HCT116 (cell line): ENCODE results near the gene SCAF4. TPM values are rescaled to one million over a fixed set of nuclear protein-coding genes. Genes with fewer than 3 reads are reported as not detected.

Experiments used
- ATAC-seq: fragments of 200-7000 bp; cut with Tn5 transposase; 2 replicates; pipeline ENCODE4 v1.9.1; 2020; ENCODE audit warnings: mild to moderate bottlenecking, moderate library complexity
- BruUV-seq: library from RNA; stranded (reverse); fragments of 400-500 nt; replicated peaks from 2 replicates; lab custom pipeline; 2021; lab: Mats Ljungman, UMichigan
- CTCF ChIA-PET: fragments of 300-600 bp; sonication (Branson Sonifier 250); formaldehyde crosslinking; loops from one replicate; lab custom pipeline; 2021; ENCODE audit warnings: antibody characterized with exemption; lab: Charles Lee
- POLR2A ChIA-PET: fragments of 300-600, 350-600 bp; sonication (Branson Sonifier 250); formaldehyde crosslinking; loops from one replicate; lab custom pipeline; 2021; ENCODE audit warnings: antibody characterized with exemption; lab: Charles Lee
- RAD21 ChIA-PET, 2 experiments: fragments of 300-600 bp; sonication (Branson Sonifier 250); formaldehyde crosslinking; loops; one replicate each; lab custom pipeline; 2023; ENCODE audit warnings: low total read pairs in 2 of 2; ENCODE audit not compliant: uncharacterized antibody in 2 of 2, unreplicated experiment in 2 of 2, low non-redundant PET in 1 of 2; lab: Charles Lee
- DNase-seq: peaks from one replicate; pipeline ENCODE4 v3.0.0-alpha.2; 2010; ENCODE audit warnings: low read depth, low spot score
- H2AFZ ChIP-seq: fragments of 200-600 bp; shearing (Covaris generic), sonication (generic); 2 replicates; pipeline ENCODE4 v1.6.1; 2017; ENCODE audit warnings: low read depth, mixed run types, mixed read lengths, antibody characterized with exemption, low read length; ENCODE audit not compliant: poor library complexity, severe bottlenecking
- H3K27ac ChIP-seq: 2 replicates; pipeline ENCODE4 v1.5.1; 2012; ENCODE audit warnings: low read depth, low read length
- H3K27me3 ChIP-seq: fragments of 200-600 bp; sonication (generic); 2 replicates; pipeline ENCODE4 v1.6.1; 2016; ENCODE audit warnings: mixed run types, low read length, mixed read lengths; ENCODE audit not compliant: insufficient read depth
- H3K36me3 ChIP-seq, 2 experiments: fragments of 200-500 bp in 1 of 2; fragments of 200-600 bp in 1 of 2; sonication (Bioruptor generic) in 1 of 2; sonication (generic) in 1 of 2; 2 replicates each; pipeline versions ENCODE4 v1.5.1 to v1.6.1; 2014 to 2016; ENCODE audit warnings: low read length in 2 of 2, inconsistent platforms in 1 of 2, mixed read lengths in 1 of 2, mixed run types in 1 of 2; ENCODE audit not compliant: insufficient read depth in 2 of 2, control insufficient read depth in 1 of 2
- H3K4me1 ChIP-seq, 2 experiments: fragments of 200-600 bp in 1 of 2; sonication (generic) in 1 of 2; 2 replicates each; pipeline versions ENCODE4 v1.5.1 to v1.6.1; 2012 to 2017; ENCODE audit warnings: low read length in 2 of 2, inconsistent platforms in 1 of 2, mild to moderate bottlenecking in 1 of 2, mixed read lengths in 1 of 2, mixed run types in 1 of 2, moderate library complexity in 1 of 2; ENCODE audit not compliant: insufficient read depth in 2 of 2, control insufficient read depth in 1 of 2
- H3K4me2 ChIP-seq: fragments of 200-600 bp; sonication (generic); 2 replicates; pipeline ENCODE4 v1.6.1; 2017; ENCODE audit warnings: mixed run types, low read length, mixed read lengths
- H3K4me3 ChIP-seq, 2 experiments: fragments of 200-600 bp in 1 of 2; sonication (generic) in 1 of 2; replicated peaks in 1 of 2; 2 replicates each; pipeline ENCODE4 v1.5.1; 2011 to 2016; ENCODE audit warnings: low read length in 2 of 2, control low read depth in 1 of 2, low read depth in 1 of 2, mild to moderate bottlenecking in 1 of 2, mixed read lengths in 1 of 2, mixed run types in 1 of 2
- H3K79me2 ChIP-seq: fragments of 200-600 bp; sonication (generic); 2 replicates; pipeline ENCODE4 v1.6.1; 2017; ENCODE audit warnings: mild to moderate bottlenecking, mixed run types, low read length, moderate library complexity, mixed read lengths; ENCODE audit not compliant: insufficient read depth
- H3K9ac ChIP-seq: fragments of 200-600 bp; sonication (generic); 2 replicates; pipeline ENCODE4 v1.6.1; 2016; ENCODE audit warnings: low read length, mixed read lengths
- H3K9me2 ChIP-seq: fragments of 200-600 bp; sonication (generic), shearing (Covaris generic); 2 replicates; pipeline ENCODE4 v1.6.1; 2017; ENCODE audit warnings: mixed run types, mild to moderate bottlenecking, moderate library complexity; ENCODE audit not compliant: insufficient read depth
- H3K9me3 ChIP-seq, 2 experiments: fragments of 200-500 bp in 1 of 2; fragments of 200-600 bp in 1 of 2; sonication (Bioruptor generic) in 1 of 2; sonication (generic) in 1 of 2; 2 replicates each; pipeline ENCODE4 v1.6.1; 2014 to 2017; ENCODE audit warnings: low read length in 2 of 2, mixed read lengths in 2 of 2, inconsistent platforms in 1 of 2, low read depth in 1 of 2, mild to moderate bottlenecking in 1 of 2, mixed run types in 1 of 2, moderate library complexity in 1 of 2; ENCODE audit not compliant: control insufficient read depth in 1 of 2, insufficient read depth in 1 of 2
- H4K20me1 ChIP-seq: fragments of 200-600 bp; sonication (generic), shearing (Covaris generic); 2 replicates; pipeline ENCODE4 v1.6.1; 2017; ENCODE audit warnings: mixed run types, mild to moderate bottlenecking, moderate library complexity; ENCODE audit not compliant: insufficient read depth
- CBX3 ChIP-seq: IDR thresholded peaks from 2 replicates; pipeline ENCODE4 v1.6.1; 2012; ENCODE audit warnings: low read depth
- CEBPB ChIP-seq: IDR thresholded peaks from 2 replicates; pipeline ENCODE4 v1.6.1; 2012; ENCODE audit warnings: low read depth
- CTCF ChIP-seq, 3 experiments: fragments of 200-600 bp in 1 of 3; sonication (generic) in 1 of 3; IDR thresholded peaks in 2 of 3; conservative IDR thresholded peaks in 1 of 3; 2 replicates each; pipeline ENCODE4 v1.5.1; 2012 to 2017; ENCODE audit warnings: low read depth in 2 of 3, low read length in 2 of 3, antibody characterized with exemption in 1 of 3, borderline replicate concordance in 1 of 3, control low read depth in 1 of 3, mild to moderate bottlenecking in 1 of 3, mixed read lengths in 1 of 3, mixed run types in 1 of 3, moderate library complexity in 1 of 3; ENCODE audit not compliant: insufficient read depth in 1 of 3
- ELF1 ChIP-seq: IDR thresholded peaks from 2 replicates; pipeline ENCODE4 v1.6.1; 2012; ENCODE audit warnings: low read depth, borderline replicate concordance
- EZH2 ChIP-seq: fragments of 200-600 bp; sonication (generic); IDR thresholded peaks from 2 replicates; pipeline ENCODE4 v1.6.1; 2017; ENCODE audit warnings: antibody characterized with exemption, mixed run types
- EZH2phosphoT487 ChIP-seq: fragments of 200-600 bp; IDR thresholded peaks from 2 replicates; pipeline ENCODE4 v1.6.1; 2018; ENCODE audit warnings: antibody characterized with exemption, borderline replicate concordance
- JUND ChIP-seq: IDR thresholded peaks from 2 replicates; pipeline ENCODE4 v1.6.1; 2012
- MAX ChIP-seq: IDR thresholded peaks from 2 replicates; pipeline ENCODE4 v1.6.1; 2012
- POLR2A ChIP-seq: IDR thresholded peaks from 2 replicates; pipeline ENCODE4 v1.7.0; 2011; ENCODE audit warnings: borderline replicate concordance; ENCODE audit not compliant: insufficient read depth, insufficient read length; ENCODE audit errors: extremely low read depth
- RAD21 ChIP-seq: IDR thresholded peaks from 2 replicates; pipeline ENCODE4 v1.6.1; 2012; ENCODE audit warnings: low read depth, mild to moderate bottlenecking
- SIN3A ChIP-seq: IDR thresholded peaks from 2 replicates; pipeline ENCODE4 v1.6.1; 2012; ENCODE audit warnings: low read depth
- SP1 ChIP-seq: IDR thresholded peaks from 2 replicates; pipeline ENCODE4 v1.6.1; 2012; ENCODE audit warnings: low read depth
- SRF ChIP-seq: IDR thresholded peaks from 2 replicates; pipeline ENCODE4 v1.6.1; 2012; ENCODE audit warnings: low read depth
- TCF7L2 ChIP-seq: IDR thresholded peaks from 2 replicates; pipeline ENCODE4 v1.7.0; 2011; ENCODE audit warnings: borderline replicate concordance, inconsistent platforms; ENCODE audit not compliant: insufficient read depth, insufficient read length; ENCODE audit errors: extremely low read depth
- YY1 ChIP-seq: IDR thresholded peaks from 2 replicates; pipeline ENCODE4 v1.6.1; 2011; ENCODE audit warnings: low read length, low read depth, moderate library complexity, mild to moderate bottlenecking; ENCODE audit not compliant: insufficient replicate concordance; ENCODE audit errors: extremely low read depth
- ZBTB33 ChIP-seq: IDR thresholded peaks from 2 replicates; pipeline ENCODE4 v1.6.1; 2011; ENCODE audit warnings: mild to moderate bottlenecking, low read length, moderate library complexity; ENCODE audit not compliant: insufficient replicate concordance; ENCODE audit errors: extremely low read depth
- ZFX ChIP-seq: fragments of 450-650 bp; IDR thresholded peaks from 2 replicates; pipeline ENCODE4 v1.6.1; 2017
- intact Hi-C: fragments of 100-400 bp; cut with micrococcal nuclease; formaldehyde crosslinking; loops from 2 replicates; pipeline ENCODE4 v1.10.0; 2022
- total RNA-seq: library from RNA; stranded (reverse); gene quantifications from one replicate; pipeline ENCODE4 v1.2.1, GENCODE V29; 2021; ENCODE audit not compliant: unreplicated experiment
- TF ChIP-seq, protein P1 (sequence below): IDR thresholded peaks from 2 replicates; pipeline ENCODE4 v1.6.1; 2012

Gene SCAF4
- total RNA-seq, 1 experiment from 2014 or later, result 31.1 TPM

DNA sequence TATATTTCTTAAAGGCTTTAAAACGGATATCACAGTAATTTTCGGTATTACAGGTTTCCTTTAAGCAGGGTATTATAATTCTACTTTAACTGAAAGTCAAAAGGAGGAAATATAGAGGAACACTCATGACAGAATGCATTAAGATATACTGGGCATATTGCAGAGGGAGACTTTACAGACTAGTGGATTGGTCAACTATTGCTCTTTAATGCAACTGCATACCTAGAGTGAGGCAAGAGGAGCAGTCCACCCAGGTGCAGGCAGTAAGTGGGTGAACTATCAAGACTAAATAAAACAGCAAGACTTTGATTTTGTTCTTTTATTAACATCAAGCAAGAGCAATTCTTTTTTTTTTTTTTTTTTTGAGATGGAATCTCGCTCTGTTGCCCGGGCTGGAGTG lies 10.5 kb downstream of the SCAF4 start:
- ATAC-seq, result no peak
- H3K4me1 ChIP-seq, result no peaks in the 10 kb centered on the region
- no peak overlapping the region for H2AFZ ChIP-seq
- peaks cover 65% of the 10 kb centered on the region; the same call in 1 of the 2 replicates for H4K20me1 ChIP-seq
- no peak overlapping the region for H3K9ac ChIP-seq
- no peaks in the 10 kb centered on the region for H3K36me3 ChIP-seq
- ChIA-PET POLR2A (no interaction called here), RAD21 (no interaction called here), CTCF (no interaction called here)
- no peaks in the 10 kb centered on the region for H3K9me2 ChIP-seq
- H3K27me3 ChIP-seq, result no peaks in the 10 kb centered on the region
- no peak overlapping the region for H3K4me3 ChIP-seq
- peaks cover 99% of the 10 kb centered on the region for H3K79me2 ChIP-seq
- DNase-seq, result no peak
- H3K4me2 ChIP-seq, result no peak overlapping the region
- no TSS peak for BruUV-seq
- H3K27ac ChIP-seq, result no peak overlapping the region
- H3K9me3 ChIP-seq, result no peaks in the 10 kb centered on the region
- intact Hi-C loops, result no loop called here
- TF ChIP-seq, protein P1, sequence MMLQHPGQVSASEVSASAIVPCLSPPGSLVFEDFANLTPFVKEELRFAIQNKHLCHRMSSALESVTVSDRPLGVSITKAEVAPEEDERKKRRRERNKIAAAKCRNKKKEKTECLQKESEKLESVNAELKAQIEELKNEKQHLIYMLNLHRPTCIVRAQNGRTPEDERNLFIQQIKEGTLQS, result no peak
- no peak for TF ChIP-seq CTCF (IDR thresholded peaks at IDR 0.05 in 2 of 3, conservative IDR thresholded peaks at IDR 0.05 in 1 of 3; ENCODE audit: borderline replicate concordance in 1 of 3, insufficient read depth in 1 of 3, low read depth in 2 of 3, low read length in 2 of 3)
- TF ChIP-seq SIN3A, result no peak
- TF ChIP-seq ZFX, result no peak
- TF ChIP-seq CBX3, result no peak
- no peak for TF ChIP-seq TCF7L2
- no peak for TF ChIP-seq EZH2phosphoT487
- no peak for TF ChIP-seq RAD21
- TF ChIP-seq ZBTB33, result no peak
- no peak for TF ChIP-seq MAX
- no peak for TF ChIP-seq EZH2
- no peak for TF ChIP-seq POLR2A
- no peak for TF ChIP-seq YY1
- TF ChIP-seq CEBPB, result no peak
- no peak for TF ChIP-seq SRF
- TF ChIP-seq JUND, result no peak
- no peak for TF ChIP-seq ELF1
- no peak for TF ChIP-seq SP1
